ENCODE data around the gene ENPP1.

ENPP1 gene

GRCh38 chr6:131787766-131788712 is 19.8 kb upstream of the ENPP1 start:
- TF ChIP-seq POLR2A (IDR thresholded peaks at IDR 0.05; ENCODE audit: low read depth, low read length) (no peak), TAF1 (IDR thresholded peaks at IDR 0.05; ENCODE audit: borderline replicate concordance, low read depth, low read length) (no peak), POLR2AphosphoS5 (IDR thresholded peaks at IDR 0.05; ENCODE audit: low read depth, low read length) (no peak)
- no peak for DNase-seq (ENCODE audit: insufficient read length)
- FAIRE-seq: no peak

GRCh38 chr6:131789219-131789618 is 18.6 kb upstream of the ENPP1 start:
- TF ChIP-seq POLR2A (IDR thresholded peaks at IDR 0.05; ENCODE audit: low read depth, low read length): no peak
- TF ChIP-seq POLR2AphosphoS5 (IDR thresholded peaks at IDR 0.05; ENCODE audit: low read depth, low read length): no peak
- TF ChIP-seq TAF1 (IDR thresholded peaks at IDR 0.05; ENCODE audit: borderline replicate concordance, low read depth, low read length): no peak
- FAIRE-seq: no peak
- DNase-seq (ENCODE audit: insufficient read length): no peak

- no peak for DNase-seq (ENCODE audit: insufficient read length)
- no peak for FAIRE-seq
- TF ChIP-seq TAF1 (IDR thresholded peaks at IDR 0.05; ENCODE audit: borderline replicate concordance, low read depth, low read length) (no peak), POLR2AphosphoS5 (IDR thresholded peaks at IDR 0.05; ENCODE audit: low read depth, low read length) (no peak), POLR2A (IDR thresholded peaks at IDR 0.05; ENCODE audit: low read depth, low read length) (no peak)
Observed at GRCh38 chr6:131791476-131791875, 16.3 kb upstream of the ENPP1 start.

GRCh38 chr6:131792091-131792496 is 15.7 kb upstream of the ENPP1 start:
- no peak for TF ChIP-seq TAF1 (IDR thresholded peaks at IDR 0.05; ENCODE audit: borderline replicate concordance, low read depth, low read length)
- TF ChIP-seq POLR2A (IDR thresholded peaks at IDR 0.05; ENCODE audit: low read depth, low read length): no peak
- TF ChIP-seq POLR2AphosphoS5 (IDR thresholded peaks at IDR 0.05; ENCODE audit: low read depth, low read length): no peak
- no peak for DNase-seq (ENCODE audit: insufficient read length)
- no peak for FAIRE-seq

GRCh38 chr6:131795366-131795765 is 12.5 kb upstream of the ENPP1 start:
- TF ChIP-seq POLR2A (IDR thresholded peaks at IDR 0.05; ENCODE audit: low read depth, low read length) (no peak), POLR2AphosphoS5 (IDR thresholded peaks at IDR 0.05; ENCODE audit: low read depth, low read length) (no peak)
- DNase-seq (ENCODE audit: insufficient read length): no peak
- no peak for FAIRE-seq

- DNase-seq (ENCODE audit: insufficient read length) (no peak), FAIRE-seq (no peak)
- TF ChIP-seq POLR2A (IDR thresholded peaks at IDR 0.05; ENCODE audit: low read depth, low read length): no peak
- no peak for TF ChIP-seq TAF1 (IDR thresholded peaks at IDR 0.05; ENCODE audit: borderline replicate concordance, low read depth, low read length)
- no peak for TF ChIP-seq POLR2AphosphoS5 (IDR thresholded peaks at IDR 0.05; ENCODE audit: low read depth, low read length)
Observed at GRCh38 chr6:131802347-131802746, 5.5 kb upstream of the ENPP1 start.

GRCh38 chr6:131803007-131803769 is 4.6 kb upstream of the ENPP1 start:
- no peak for TF ChIP-seq POLR2AphosphoS5 (IDR thresholded peaks at IDR 0.05; ENCODE audit: low read depth, low read length)
- TF ChIP-seq TAF1 (IDR thresholded peaks at IDR 0.05; ENCODE audit: borderline replicate concordance, low read depth, low read length): no peak
- no peak for TF ChIP-seq POLR2A (IDR thresholded peaks at IDR 0.05; ENCODE audit: low read depth, low read length)
- FAIRE-seq: no peak
- no peak for DNase-seq (ENCODE audit: insufficient read length)

GRCh38 chr6:131804131-131804530 is 3.7 kb upstream of the ENPP1 start:
- no peak for TF ChIP-seq POLR2A (IDR thresholded peaks at IDR 0.05; ENCODE audit: low read depth, low read length)
- TF ChIP-seq POLR2AphosphoS5 (IDR thresholded peaks at IDR 0.05; ENCODE audit: low read depth, low read length): no peak
- no peak for TF ChIP-seq TAF1 (IDR thresholded peaks at IDR 0.05; ENCODE audit: borderline replicate concordance, low read depth, low read length)
- FAIRE-seq (no peak), DNase-seq (ENCODE audit: insufficient read length) (no peak)

GRCh38 chr6:131807321-131807643 is 538 bp upstream of the ENPP1 start:
- FAIRE-seq (no peak), DNase-seq (ENCODE audit: insufficient read length) (no peak)
- TF ChIP-seq POLR2A (IDR thresholded peaks at IDR 0.05; ENCODE audit: low read depth, low read length): no peak
- TF ChIP-seq TAF1 (IDR thresholded peaks at IDR 0.05; ENCODE audit: borderline replicate concordance, low read depth, low read length): no peak
- TF ChIP-seq POLR2AphosphoS5 (IDR thresholded peaks at IDR 0.05; ENCODE audit: low read depth, low read length): no peak

GRCh38 chr6:131808460-131809269 is 845 bp downstream of the ENPP1 start:
- TF ChIP-seq TAF1 (IDR thresholded peaks at IDR 0.05; ENCODE audit: borderline replicate concordance, low read depth, low read length) (no peak), POLR2AphosphoS5 (IDR thresholded peaks at IDR 0.05; ENCODE audit: low read depth, low read length) (no peak), POLR2A (IDR thresholded peaks at IDR 0.05; ENCODE audit: low read depth, low read length) (no peak)
- FAIRE-seq (no peak), DNase-seq (ENCODE audit: insufficient read length) (no peak)

GRCh38 chr6:131811500-131811899 is 3.7 kb downstream of the ENPP1 start:
- TF ChIP-seq POLR2AphosphoS5 (IDR thresholded peaks at IDR 0.05; ENCODE audit: low read depth, low read length) (no peak), POLR2A (IDR thresholded peaks at IDR 0.05; ENCODE audit: low read depth, low read length) (no peak), TAF1 (IDR thresholded peaks at IDR 0.05; ENCODE audit: borderline replicate concordance, low read depth, low read length) (no peak)
- FAIRE-seq: no peak
- DNase-seq (ENCODE audit: insufficient read length): no peak

Data from GM12892 (cell line).